Mesodermal cell (in vitro differentiated cells): Measurements from ENCODE around the gene FYCO1.
"Not testable (repeated sequence)": the region's sequence is repeated elsewhere in the genome, so short reads cannot be mapped to it uniquely, and the experiment has no call there.

Experiments used
- H3K27ac ChIP-seq: 2 replicates; pipeline ENCODE4 v1.7.0; 2013; ENCODE audit warnings: mild to moderate bottlenecking, low read depth, low read length, moderate library complexity; ENCODE audit not compliant: severe bottlenecking
- H3K36me3 ChIP-seq: 2 replicates; pipeline ENCODE4 v1.7.1; 2013; ENCODE audit warnings: mild to moderate bottlenecking, low read length, moderate library complexity; ENCODE audit not compliant: control insufficient read depth, insufficient read depth
- H3K4me1 ChIP-seq: one replicate; pipeline ENCODE4 v1.7.1; 2013; ENCODE audit warnings: mild to moderate bottlenecking, low read length; ENCODE audit not compliant: insufficient read depth, control insufficient read depth, poor library complexity, severe bottlenecking
- H3K4me3 ChIP-seq: 2 replicates; pipeline ENCODE4 v1.7.0; 2013; ENCODE audit warnings: low read length, control low read depth, mild to moderate bottlenecking; ENCODE audit not compliant: insufficient read depth, poor library complexity, severe bottlenecking; ENCODE audit errors: extremely low read depth
- H3K9me3 ChIP-seq: 2 replicates; pipeline ENCODE4 v1.7.1; 2013; ENCODE audit warnings: mild to moderate bottlenecking, low read length, moderate library complexity; ENCODE audit not compliant: control insufficient read depth
- WGBS, 2 experiments: methylation state at CpG; one replicate each; pipeline ENCODE4 v1.1.5; 2013; ENCODE audit warnings: missing lambda C conversion rate in 2 of 2; ENCODE audit not compliant: insufficient coverage in 2 of 2; 5-methylcytosine and 5-hydroxymethylcytosine counted together

FYCO1 gene

GRCh38 chr3:46008058-46008457 is 12.4 kb upstream of the FYCO1 start:
- 80 to 86% methylated on average over 2 to 5 of the region's 6 CpGs for WGBS, 2 experiments
- Histone ChIP-seq H3K4me1 (no peaks in the 10 kb centered on the region), H3K4me3 (no peak overlapping the region), H3K27ac (no peak overlapping the region), H3K9me3 (no peaks in the 10 kb centered on the region), H3K36me3 (no peaks in the 10 kb centered on the region)

- no peak overlapping the region for H3K27ac ChIP-seq
These were observed 11.7 kb upstream of the FYCO1 start for GRCh38 chr3:46007280-46007679.

GRCh38 chr3:46006238-46007032 is 10.8 kb upstream of the FYCO1 start:
- Histone ChIP-seq H3K4me3 (no peak overlapping the region), H3K4me1 (no peaks in the 10 kb centered on the region), H3K9me3 (no peaks in the 10 kb centered on the region), H3K27ac (no peak overlapping the region), H3K36me3 (no peaks in the 10 kb centered on the region)
- 57 to 96% methylated on average over 1 to 3 of the region's 5 CpGs for WGBS, 2 experiments

More at GRCh38 chr3:46007280-46007679, 11.7 kb upstream of the FYCO1 start:
- Histone ChIP-seq H3K4me1 (no peaks in the 10 kb centered on the region), H3K9me3 (no peaks in the 10 kb centered on the region), H3K36me3 (no peaks in the 10 kb centered on the region), H3K4me3 (no peak overlapping the region)

- H3K36me3 ChIP-seq, H3K27ac ChIP-seq, H3K9me3 ChIP-seq, H3K4me1 ChIP-seq, H3K4me3 ChIP-seq: not testable (repeated sequence)
These were observed 8.1 kb upstream of the FYCO1 start for GRCh38 chr3:46003706-46004105.

- H3K4me1 ChIP-seq, result no peaks in the 10 kb centered on the region
- H3K4me3 ChIP-seq, result no peak overlapping the region
- no peaks in the 10 kb centered on the region for H3K36me3 ChIP-seq
- H3K9me3 ChIP-seq, result no peaks in the 10 kb centered on the region
- H3K27ac ChIP-seq, result no peak overlapping the region
- 74 to 92% methylated on average over 2 of the region's 2 CpGs for WGBS, 2 experiments
These were observed 5.6 kb upstream of the FYCO1 start for GRCh38 chr3:46001178-46001577.

GRCh38 chr3:45997942-45998341 is 2.3 kb upstream of the FYCO1 start:
- H3K4me3 ChIP-seq, result no peak overlapping the region
- peaks cover 12% of the 10 kb centered on the region for H3K4me1 ChIP-seq
- no CpG with 5 or more reads among the region's 2 CpGs for WGBS, 2 experiments
- H3K9me3 ChIP-seq, result no peaks in the 10 kb centered on the region
- H3K27ac ChIP-seq, result no peak overlapping the region
- H3K36me3 ChIP-seq, result no peaks in the 10 kb centered on the region

GRCh38 chr3:45997499-45997898 is 1.9 kb upstream of the FYCO1 start:
- not testable (repeated sequence) for H3K9me3 ChIP-seq, H3K4me3 ChIP-seq, H3K36me3 ChIP-seq, H3K27ac ChIP-seq
- WGBS, 2 experiments, result 78 to 94% methylated on average over 4 to 14 of the region's 19 CpGs
- peaks cover 16% of the 10 kb centered on the region for H3K4me1 ChIP-seq

GRCh38 chr3:45994419-45995235 is 997 bp downstream of the FYCO1 start:
- Histone ChIP-seq H3K4me3 (peak overlapping the region; percentile 89), H3K36me3 (peaks cover 4% of the 10 kb centered on the region), H3K4me1 (peaks cover 16% of the 10 kb centered on the region), H3K27ac (no peak overlapping the region), H3K9me3 (no peaks in the 10 kb centered on the region)
- WGBS, 2 experiments, result 15 to 39% methylated on average over 5 to 6 of the region's 16 CpGs

- 81 to 94% methylated on average over 2 of the region's 3 CpGs for WGBS, 2 experiments
- Histone ChIP-seq H3K36me3 (peaks cover 4% of the 10 kb centered on the region), H3K9me3 (no peaks in the 10 kb centered on the region), H3K27ac (no peak overlapping the region), H3K4me3 (no peak overlapping the region), H3K4me1 (peaks cover 16% of the 10 kb centered on the region)
These were observed 2.1 kb downstream of the FYCO1 start for GRCh38 chr3:45993421-45994027.

- Histone ChIP-seq H3K27ac (no peak overlapping the region), H3K4me3 (no peak overlapping the region), H3K36me3 (peaks cover 4% of the 10 kb centered on the region), H3K9me3 (no peaks in the 10 kb centered on the region), H3K4me1 (peaks cover 22% of the 10 kb centered on the region)
- WGBS, 2 experiments, result 51 to 69% methylated on average over 2 of the region's 2 CpGs
These were observed 2.8 kb downstream of the FYCO1 start for GRCh38 chr3:45992821-45993221.
